Keratinocyte (primary cell): ENCODE measurements around the gene NFKB2.

Source experiments
- EZH2 ChIP-seq: IDR thresholded peaks from one replicate; pipeline ENCODE4 v1.6.1; 2012; ENCODE audit warnings: inconsistent platforms, mild to moderate bottlenecking, low read length, moderate library complexity
- TF ChIP-seq, protein P1 (sequence below), 3 experiments: IDR thresholded peaks in 1 of 3; conservative IDR thresholded peaks in 1 of 3; optimal IDR thresholded peaks in 1 of 3; 2 replicates in 2 of 3; 3 replicates in 1 of 3; pipeline versions ENCODE3 to v1.5.1; 2011; ENCODE audit warnings: low read length in 3 of 3, mild to moderate bottlenecking in 3 of 3, moderate library complexity in 2 of 3, control low read depth in 1 of 3, inconsistent platforms in 1 of 3; ENCODE audit not compliant: insufficient read depth in 2 of 3; ENCODE audit errors: extremely low read depth in 1 of 3

DNA sequence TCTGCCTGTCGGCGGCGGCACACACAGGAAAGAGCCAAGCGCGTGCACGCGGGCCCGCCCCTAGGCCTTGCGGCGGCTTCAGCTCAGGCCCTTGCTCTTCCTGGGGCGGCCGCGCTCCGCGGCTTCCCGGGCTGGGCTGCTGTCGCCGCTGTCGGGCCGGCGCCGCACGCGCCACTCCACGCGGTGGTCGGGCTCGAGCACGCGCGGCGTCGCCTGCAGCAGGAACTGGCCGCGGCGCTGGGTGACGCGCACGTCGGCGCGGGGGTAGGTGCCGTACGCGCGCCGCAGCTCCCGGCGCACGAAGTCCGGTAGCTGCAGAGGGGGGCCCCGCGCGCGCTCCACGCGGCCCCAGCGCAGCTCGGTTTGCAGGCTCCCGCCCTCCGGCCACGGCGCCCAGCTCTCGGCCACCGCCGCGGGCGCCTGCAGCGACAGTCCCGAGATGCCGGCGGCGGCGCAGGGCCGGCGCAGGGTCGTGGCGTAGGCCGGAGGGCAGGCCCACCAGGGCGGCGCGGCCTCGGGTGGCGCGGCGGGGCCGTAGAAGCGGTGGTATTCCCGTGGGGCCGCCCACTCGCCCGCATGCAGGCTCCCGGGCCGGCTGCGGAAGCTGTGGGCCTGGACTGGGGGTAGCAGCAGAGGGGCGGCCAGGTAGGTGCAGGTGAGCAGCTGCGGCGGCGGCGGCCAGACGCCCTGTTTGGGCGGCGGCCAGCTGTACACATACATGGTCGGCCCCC is 55.0 kb downstream of the NFKB2 start:
- TF ChIP-seq, protein P1, sequence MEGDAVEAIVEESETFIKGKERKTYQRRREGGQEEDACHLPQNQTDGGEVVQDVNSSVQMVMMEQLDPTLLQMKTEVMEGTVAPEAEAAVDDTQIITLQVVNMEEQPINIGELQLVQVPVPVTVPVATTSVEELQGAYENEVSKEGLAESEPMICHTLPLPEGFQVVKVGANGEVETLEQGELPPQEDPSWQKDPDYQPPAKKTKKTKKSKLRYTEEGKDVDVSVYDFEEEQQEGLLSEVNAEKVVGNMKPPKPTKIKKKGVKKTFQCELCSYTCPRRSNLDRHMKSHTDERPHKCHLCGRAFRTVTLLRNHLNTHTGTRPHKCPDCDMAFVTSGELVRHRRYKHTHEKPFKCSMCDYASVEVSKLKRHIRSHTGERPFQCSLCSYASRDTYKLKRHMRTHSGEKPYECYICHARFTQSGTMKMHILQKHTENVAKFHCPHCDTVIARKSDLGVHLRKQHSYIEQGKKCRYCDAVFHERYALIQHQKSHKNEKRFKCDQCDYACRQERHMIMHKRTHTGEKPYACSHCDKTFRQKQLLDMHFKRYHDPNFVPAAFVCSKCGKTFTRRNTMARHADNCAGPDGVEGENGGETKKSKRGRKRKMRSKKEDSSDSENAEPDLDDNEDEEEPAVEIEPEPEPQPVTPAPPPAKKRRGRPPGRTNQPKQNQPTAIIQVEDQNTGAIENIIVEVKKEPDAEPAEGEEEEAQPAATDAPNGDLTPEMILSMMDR (optimal IDR thresholded peaks at IDR 0.05 in 1 of 3, IDR thresholded peaks at IDR 0.05 in 1 of 3, conservative IDR thresholded peaks at IDR 0.05 in 1 of 3; ENCODE audit: extremely low read depth in 1 of 3, insufficient read depth in 2 of 3, low read length in 3 of 3): no peak
- no peak for TF ChIP-seq EZH2
